GM19351 (cell line): ENCODE measurements around the gene TMED6.
"Not testable (repeated sequence)": the region's sequence is repeated elsewhere in the genome, so short reads cannot be mapped to it uniquely, and the experiment has no call there.

Experiments
- ATAC-seq: cut with Tn5 transposase; IDR thresholded peaks from one replicate; pipeline ENCODE4 v1.9.1; 2021; ENCODE audit warnings: mild to moderate bottlenecking, moderate library complexity; ENCODE audit not compliant: unreplicated experiment

The TMED6 gene

GRCh38 chr16:69306031-69306430 lies 45.6 kb downstream of the TMED6 start:
- no peak for ATAC-seq

DNA sequence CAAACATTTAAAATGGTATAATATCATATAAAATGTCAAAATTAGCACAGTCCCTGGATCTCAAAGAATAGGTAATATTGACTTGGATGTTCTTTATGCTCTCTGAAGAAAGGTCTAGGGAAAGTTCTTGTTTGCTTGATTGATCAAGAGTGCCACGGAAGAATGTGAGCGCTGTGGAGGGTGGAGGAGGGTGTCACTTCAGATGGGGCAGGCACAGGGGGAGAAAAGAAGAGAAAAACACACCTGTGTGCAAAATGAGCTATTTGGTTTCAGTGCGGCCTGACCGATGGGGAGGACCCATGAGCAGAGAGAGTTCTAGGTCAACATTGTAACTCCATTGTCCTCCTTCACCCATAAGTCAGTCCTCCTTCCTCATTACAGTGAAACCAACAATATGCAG lies 49.3 kb downstream of the TMED6 start:
- ATAC-seq: no peak

- no peak for ATAC-seq
Observed at GRCh38 chr16:69301861-69302260, 49.7 kb downstream of the TMED6 start.

- no peak for ATAC-seq
Observed at GRCh38 chr16:69301187-69301586, 50.4 kb downstream of the TMED6 start.

GRCh38 chr16:69298261-69298660 lies 53.3 kb downstream of the TMED6 start:
- ATAC-seq: no peak

GRCh38 chr16:69296771-69297170 lies 54.8 kb downstream of the TMED6 start:
- not testable (repeated sequence) for ATAC-seq

GRCh38 chr16:69294051-69294450 lies 57.5 kb downstream of the TMED6 start:
- no peak for ATAC-seq

- ATAC-seq: no peak
Observed at GRCh38 chr16:69293401-69293800, 58.2 kb downstream of the TMED6 start.
